Activated CD4-positive, alpha-beta T cell treated with anti-CD3 and anti-CD28 coated beads, Interleukin-2, amount 50 U/mL, for 24 hours (primary cell): ENCODE results near the gene OTOG.

Experiments
- DNase-seq, 2 donors: peaks; one replicate each; pipeline ENCODE4 v3.0.0-alpha.2; 2020; ENCODE audit warnings: low read depth in 1 of 2, low spot score in 1 of 2

OTOG gene

DNA sequence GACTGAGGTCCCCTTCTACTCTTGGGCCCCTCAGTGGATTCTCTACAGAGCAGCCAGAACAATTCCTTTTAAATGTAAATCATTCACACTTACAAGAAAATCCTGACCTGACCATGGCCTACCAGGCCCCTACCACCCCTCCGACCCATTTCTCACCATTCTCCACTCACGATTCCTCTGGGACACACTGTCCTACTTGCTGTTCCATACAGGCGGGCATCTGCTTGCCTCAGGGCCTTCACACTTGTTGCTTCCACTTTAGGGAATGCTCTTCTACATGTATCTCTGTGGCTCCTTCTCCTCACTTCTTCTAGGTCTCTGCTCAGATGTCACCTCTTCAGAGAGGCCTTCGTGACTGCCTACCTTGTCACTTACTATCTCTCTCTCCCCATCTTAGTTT is 6.3 kb upstream of the OTOG start:
- no peak for DNase-seq

DNA sequence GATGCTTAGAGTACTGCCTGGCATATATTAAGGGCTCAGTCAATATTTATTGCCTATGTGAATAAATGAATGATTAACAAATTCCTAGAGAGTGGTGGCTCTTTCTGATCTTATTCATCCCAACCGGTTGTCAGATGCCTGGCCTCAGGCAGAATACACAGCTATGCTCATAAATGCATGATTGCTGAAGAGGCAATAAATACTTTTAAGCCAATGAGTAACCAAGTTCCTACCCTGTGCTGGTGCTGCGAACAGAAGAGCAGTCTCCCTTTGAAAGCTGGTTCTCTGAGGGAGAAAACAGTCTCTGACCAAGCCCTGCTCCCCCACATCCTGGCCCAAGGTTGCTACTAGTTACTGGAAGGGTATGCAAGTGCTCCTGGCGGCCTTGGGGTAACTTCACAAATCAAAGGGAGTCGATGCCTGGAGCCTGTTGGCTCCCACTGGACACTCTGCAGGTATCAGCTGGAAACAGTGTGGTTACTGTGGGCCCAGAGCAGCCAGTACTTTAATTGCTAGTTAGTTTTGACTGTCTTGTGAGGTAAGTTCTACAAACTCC is 5.7 kb upstream of the OTOG start:
- DNase-seq: no peak

DNA sequence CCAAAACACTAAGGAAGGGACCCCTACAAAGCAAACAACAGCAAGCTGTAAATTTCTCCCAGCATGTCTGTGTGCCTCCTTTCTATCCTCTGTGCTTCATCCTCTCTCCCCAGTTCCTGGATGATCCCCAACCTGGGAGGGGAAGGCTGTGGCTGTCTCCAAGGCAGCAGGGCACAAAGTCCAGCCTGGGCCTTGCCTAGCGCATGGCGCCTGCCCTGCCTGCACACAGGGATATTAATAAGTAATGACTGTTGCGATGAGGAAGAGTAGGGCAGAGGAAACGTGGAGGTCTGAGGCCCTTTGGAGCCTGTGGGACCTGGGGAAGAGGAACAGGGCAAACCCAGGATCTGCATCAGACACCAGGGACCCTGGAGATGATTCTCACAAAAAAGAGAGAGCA is 4.8 kb upstream of the OTOG start:
- DNase-seq: no peak

DNA sequence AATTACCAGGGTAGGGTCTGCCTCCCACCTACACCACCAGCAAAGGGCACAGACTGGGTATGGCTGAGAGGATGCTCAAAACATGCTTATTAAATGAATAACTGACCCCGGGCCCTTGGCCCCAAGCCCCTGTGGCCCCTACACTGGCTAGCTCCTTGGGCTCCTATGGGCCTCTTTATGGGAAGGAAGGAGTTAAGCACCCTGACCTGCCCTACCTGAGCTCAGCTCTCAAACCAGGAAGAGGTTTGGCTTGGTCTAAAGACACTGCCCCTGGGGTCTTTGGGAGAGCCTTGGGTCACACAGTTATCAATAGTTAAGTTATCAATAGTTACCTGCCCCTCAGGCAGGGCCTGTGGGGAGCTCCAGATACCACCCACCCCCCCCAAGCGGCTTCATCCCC is 4.0 kb upstream of the OTOG start:
- DNase-seq: no peak

DNA sequence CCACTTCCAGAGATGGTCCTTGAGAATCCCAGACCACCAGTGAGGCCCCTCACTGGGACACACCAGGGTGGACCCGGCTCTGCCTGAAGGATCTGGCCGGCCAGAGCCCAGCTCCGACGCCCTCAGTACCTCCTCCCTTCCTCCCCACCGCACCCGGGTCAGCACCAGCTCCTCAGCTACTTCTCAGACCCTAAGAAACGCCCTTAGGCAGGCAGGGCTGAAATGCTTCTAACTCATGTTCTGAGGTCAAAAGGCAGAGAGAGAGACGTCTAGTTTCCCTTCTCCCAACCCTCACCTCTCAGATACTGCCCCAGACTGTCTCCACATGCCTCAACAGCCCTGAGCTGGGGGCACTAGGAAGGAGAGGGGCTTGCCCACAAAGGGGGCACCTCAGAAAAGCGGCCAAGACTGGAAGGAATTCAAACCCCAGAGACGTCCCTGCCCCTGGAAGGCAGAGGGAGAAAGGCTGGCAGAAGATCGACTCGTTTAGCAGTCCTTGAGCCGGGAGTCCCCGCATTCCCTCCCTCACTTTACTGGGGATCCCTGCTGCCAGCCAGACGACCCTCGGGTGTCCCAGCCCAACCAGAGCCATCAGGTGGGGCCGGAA is 3.4 kb upstream of the OTOG start:
- DNase-seq: no peak

DNA sequence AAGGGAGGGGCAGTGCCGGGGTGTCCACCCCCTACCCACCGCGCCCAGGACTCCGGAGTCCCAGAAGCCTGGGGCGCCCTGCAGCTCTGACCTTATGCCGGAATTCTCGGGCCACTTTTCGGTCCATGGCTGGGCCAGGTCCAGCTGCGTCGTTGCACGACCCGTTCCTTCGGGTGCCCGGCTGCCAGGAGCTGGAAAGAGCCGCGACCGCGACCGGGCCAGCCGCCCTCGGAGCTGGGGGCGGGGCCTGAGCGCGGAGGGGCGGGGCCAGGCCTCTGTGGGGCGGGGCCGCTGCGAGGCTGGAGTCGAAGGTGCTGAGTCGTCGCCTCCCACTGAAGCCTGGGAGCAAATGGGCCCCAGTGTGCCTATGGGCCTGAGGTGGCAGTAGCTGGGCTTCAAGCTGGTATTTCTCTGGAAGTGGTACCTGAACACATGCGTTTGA is 2.9 kb upstream of the OTOG start, which contains the start of gene USH1C:
Gene USH1C, minus strand, starts transcription at position 236 of the 442 bp plus-strand sequence. Its CDS starts 109 bp downstream, at position 127.
- DNase-seq: peak in 1 of 2 donors; percentile 11

DNA sequence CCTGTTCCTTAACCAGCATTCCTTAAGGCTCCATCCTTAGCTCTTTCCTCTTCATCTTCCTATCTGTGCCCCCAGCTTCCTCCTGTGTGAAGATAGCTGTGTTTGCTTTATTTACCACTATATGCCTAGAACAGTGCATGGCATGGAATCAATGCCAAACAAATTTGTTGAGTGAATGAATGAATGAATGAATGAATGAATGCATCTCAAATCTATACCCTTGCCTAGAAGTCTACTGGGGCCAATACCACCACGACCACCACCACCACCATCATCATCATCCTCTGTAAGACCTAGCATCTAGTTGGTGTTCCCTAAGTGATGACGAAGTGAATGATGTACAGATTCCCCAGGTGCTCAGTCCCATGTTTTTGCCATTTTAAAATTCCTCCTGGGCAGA is 819 bp upstream of the OTOG start:
- no peak for DNase-seq

DNA sequence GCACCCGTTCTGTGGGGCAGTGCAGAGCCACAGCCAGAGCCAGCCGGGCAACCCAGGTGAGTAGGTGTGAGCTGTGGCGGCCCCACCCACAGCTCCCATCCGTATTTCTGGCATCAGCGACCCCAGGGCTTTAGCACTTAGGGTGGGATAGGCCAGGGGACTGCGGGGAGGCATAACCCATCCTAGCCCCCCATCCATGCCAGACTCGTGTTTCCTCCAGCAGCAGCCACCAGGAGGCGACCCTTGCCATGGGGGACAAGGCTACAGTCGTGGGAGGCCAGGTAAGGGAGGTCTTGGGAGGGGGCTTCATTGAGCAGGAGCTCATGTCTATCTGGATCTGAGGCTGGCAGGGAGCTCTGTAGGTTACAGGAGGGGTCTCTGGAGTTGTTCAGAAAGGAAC is 873 bp downstream of the OTOG start:
- DNase-seq: no peak

DNA sequence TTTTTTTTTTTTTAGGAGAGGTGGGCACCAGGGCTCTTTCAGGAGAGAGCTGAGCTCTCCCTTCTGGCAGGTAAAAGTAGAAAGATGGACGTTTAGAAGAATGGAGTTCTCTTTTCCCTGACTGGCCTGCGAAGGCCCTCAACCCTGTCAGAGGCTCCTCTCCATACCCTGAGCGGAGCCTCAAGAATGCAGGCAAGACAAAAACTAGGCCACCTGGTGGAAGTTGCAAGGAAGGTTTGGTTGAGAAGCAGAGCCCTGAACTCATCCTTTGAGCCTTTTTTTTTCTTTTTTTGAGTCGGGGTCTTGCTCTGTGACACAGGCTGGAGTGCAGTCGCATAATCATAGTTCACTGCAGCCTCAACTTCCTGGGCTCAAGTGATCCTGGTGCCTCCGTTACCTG is 1.4 kb downstream of the OTOG start:
- no peak for DNase-seq

DNA sequence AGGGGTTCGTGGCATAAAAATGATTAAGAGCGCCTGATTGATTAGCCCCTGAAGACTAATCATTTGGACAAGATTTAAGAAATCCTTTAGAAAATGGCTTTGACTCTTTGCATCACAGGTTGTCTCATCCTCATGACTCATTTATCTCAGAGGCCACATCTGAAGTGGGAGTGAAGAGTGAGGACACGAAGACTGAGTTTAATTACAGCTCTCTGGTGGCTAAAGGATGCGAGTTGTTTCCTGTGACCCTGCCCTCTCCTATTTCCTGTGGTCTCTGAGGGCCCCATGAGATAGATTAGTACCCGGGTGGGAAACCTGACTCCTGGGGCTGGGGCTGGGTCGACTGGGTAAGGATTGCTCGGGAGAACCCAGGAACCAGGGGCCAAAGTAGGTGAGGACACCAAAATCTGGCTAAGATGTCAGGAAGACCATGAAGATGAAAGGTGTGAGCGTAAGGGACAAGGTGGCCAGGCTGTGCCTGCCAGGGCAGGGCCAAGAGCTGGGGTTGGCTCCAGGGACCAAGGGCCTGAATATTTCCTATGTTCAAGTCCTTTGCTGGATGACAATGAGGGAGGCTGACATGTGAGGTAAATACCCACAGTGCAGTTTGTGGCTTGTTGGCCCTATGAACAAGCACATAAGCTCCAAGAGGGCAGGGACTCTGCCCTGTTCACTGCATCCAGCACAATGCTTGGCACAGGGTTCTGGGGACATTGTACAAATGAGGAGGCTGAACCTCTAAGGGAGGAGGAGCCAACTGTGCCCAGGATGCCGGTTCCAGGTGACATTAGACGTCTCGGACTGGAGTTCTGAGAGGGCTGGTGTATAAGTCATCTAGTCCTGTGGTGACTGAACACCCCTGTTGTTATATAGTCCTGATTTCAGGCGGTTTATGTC is 3.6 kb downstream of the OTOG start:
- DNase-seq: no peak

DNA sequence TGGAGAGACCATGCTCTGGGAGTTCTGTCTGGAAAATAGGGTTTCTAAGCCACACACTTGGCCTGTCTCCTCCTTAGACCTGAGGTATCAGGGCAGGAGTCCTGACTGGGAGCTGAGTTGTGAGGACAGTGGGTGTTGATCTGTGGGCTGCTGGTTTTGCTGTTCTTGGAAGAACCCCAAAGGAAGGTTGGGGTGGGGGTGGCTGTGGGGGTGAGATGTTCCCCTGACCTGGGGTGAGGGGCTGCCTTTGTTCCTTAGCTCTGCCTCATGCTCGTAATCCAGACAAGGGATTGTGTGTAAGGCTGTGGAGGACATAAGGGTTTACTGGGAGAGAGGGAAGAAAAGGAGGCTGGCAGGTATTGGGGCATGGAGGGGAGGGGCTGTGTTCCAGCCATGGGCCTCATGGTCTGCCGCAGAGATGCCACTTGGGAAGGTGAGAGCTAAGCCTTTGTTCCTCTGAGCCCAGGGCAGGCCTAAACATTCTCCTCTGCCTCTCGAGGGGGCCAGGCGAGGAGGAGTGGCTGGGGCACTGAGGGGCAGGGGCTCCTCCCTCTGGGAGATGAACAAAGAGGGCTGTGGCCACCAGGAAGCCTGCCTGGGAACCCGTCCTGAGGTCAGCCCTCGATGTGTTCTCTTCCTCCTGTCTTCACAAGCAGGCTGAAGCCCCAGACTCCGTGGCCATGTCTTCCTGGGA is 4.4 kb downstream of the OTOG start:
- no peak for DNase-seq

DNA sequence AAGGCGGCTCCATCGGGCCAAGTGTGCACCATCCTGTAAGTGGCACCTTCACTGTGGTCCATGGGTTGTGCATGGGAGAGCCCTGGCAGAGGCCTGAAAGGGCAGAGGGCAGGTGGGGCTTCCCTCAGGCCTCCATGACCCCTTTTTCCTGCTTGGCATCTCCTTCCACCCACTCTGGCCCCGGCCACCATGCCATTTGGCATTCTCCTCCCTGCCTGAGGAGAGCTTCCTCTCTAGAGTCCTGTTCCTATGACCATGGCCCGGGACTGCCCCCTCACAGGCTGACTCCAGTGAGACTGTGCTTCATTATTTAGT is 4.9 kb downstream of the OTOG start:
- DNase-seq: no peak

DNA sequence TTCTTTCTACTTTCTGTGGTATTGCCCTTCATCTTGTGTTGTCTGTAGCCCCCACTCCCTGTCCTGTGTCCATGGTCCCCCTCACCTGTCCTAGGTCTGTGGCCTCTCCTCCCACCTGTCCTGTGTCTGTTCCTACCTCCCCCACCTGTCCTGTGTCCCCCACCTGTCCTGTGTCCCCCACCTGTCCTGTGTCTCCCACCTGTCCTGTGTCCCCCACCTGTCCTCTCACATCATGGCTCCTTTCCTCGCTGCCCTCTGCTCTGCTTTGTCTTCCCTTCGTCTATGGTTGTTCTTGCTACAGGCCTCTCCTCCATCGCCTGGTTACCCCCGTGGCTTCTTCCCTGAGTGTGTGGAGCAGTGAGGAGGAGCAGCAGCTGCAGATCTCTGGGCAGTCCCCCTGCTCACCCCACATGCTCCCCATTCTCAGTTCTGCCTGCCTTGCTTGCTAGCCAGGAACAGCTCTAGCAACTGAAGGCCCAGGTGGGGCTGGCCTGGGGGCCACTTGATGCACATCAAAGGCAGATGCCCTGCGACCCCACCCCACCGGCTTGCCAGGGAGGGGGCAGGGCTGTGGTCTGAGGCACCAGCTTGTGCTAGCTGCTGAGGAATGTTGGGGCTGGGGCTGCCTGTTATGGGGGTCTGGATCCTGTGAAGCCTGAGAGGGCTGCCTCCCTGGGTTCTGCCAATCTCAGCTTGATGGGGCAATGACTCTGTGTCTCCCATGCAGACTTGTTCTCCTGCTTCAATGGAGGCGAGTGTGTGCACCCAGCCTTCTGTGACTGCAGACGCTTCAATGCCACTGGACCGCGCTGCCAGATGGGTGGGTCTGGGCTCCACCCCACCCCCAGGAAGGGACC is 5.6 kb downstream of the OTOG start:
- no peak for DNase-seq

DNA sequence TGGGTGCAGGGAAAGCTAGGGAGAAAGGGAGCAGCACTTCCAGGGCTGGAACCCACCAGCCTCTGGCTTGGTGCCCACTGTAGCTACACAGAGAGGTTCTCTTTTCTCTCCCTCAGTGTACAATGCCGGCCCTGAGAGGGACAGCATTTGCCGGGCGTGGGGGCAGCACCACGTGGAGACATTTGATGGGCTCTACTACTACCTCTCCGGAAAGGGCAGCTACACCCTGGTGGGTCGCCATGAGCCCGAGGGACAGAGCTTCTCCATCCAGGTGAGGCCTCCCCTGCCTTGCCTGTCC is 6.1 kb downstream of the OTOG start:
- DNase-seq: no peak

DNA sequence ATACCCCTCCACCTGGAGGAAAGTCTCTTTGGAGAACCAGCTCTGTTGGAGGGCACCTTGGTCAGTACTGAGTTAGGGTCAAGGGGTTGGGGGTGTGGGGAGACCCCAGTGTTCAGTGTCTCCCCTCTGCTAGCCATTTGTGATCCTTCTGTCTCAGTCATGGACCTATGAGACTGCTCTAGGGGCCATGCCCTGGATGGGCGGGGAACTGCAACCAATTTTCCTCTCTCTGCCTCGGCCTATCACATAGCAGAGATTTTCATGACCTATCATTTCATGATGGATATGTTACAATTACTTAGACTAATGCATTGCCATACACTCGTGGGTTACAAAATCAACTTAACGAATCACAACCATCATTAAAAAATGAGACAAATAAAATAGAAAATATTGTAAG is 7.4 kb downstream of the OTOG start:
- no peak for DNase-seq

DNA sequence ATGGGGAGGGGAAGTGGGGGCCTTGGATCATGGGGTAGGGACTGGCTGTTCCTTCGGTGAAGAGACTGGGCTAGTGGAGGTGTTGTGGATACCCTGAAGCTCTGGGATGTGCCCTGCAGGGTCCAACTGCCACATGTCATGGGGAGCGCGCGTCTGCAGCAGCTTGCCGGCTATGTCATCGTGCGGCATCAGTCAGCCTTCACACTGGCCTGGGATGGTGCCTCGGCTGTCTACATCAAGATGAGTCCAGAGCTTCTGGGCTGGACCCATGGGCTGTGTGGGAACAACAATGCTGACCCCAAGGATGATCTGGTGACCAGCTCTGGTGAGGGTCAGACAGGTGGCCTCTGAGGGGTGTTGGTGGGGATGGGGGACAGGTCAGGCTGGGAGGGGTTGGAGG is 9.9 kb downstream of the OTOG start:
- no peak for DNase-seq

DNA sequence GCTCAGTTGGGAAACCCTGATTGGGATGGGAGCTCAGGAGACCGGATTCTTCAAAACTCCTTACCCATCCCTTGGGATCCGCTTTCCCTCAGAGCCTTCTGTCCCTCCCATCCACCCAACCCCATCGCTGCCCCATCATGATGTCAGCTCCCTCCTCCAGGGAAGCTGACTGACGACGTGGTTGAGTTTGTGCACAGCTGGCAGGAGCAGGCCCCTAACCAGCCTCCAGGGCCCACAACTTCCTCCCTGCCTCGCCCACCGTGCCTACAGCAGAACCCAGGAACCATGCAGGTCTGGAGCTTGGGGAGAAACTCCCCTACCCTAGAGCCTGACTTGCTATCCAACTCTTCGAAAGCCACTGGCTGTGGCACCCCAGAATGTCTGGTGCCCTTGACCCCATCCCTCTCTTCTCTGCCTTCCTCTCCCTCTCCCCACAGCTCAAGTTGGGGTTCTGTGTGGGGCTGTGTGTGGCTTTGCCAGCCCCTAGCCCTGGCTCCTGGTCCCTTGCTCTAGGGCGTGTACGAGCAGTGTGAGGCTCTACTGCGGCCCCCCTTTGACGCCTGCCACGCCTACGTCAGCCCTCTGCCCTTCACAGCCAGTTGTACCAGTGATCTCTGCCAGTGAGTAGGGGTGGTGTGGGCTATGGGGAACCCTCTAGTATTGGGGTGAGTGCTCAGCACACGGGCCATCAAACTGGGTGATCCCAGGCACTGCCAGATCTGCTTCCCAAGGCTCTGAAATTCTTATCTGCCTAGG is 11.1 kb downstream of the OTOG start:
- DNase-seq: no peak

DNA sequence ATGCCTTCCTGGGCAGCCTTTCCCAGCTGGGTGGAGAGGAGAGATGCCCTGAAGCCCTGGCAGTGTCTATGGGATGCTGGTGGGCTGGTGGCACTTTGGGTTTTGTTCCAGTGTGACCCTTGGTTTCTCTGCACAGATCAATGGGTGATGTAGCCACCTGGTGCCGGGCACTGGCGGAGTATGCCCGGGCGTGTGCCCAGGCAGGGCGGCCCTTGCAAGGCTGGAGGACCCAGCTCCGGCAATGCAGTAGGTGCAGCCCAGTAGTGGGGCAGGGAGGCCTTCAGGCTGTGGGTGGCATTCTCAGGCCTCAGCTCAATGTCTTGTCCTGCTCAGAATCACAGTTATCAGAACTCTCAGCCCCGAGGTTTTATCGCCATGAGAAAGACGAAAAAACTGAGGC is 11.9 kb downstream of the OTOG start:
- DNase-seq: no peak

DNA sequence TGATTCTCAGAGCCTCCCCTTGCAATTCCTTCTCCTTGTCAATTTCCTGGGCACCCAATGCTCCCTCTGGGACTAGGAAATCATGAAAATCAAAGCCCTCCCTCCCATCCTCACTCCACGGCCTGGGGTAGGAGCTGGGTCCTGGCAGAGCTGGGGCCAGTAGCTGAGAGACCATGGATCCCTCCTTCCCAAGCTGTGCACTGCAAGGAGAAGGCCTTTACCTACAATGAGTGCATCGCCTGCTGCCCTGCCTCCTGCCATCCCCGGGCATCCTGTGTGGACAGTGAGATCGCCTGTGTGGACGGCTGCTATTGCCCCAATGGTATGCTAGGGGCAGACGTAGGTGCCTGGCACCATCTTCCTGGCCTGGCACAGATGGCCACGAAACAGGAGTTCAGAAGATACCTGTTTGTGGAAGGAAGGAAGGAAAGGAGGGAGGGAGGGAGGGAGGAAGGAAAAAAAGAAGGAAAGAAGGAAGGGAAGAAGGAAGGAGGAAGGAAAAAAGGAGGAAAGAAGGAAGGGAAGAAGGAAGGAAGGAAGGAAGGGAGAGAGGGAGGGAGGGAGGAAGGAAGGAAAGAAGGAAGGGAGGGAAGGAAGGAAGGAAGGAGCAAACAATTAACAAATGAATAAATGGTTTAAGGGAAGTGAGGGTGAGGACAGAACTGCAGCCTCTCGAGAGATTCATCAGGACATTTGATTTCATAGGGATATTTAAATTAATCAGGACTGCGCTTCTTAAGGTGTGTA is 12.5 kb downstream of the OTOG start:
- no peak for DNase-seq
